ENCODE data around the gene LSP1. TPM values are rescaled to one million over a fixed set of nuclear protein-coding genes. Genes with fewer than 3 reads are reported as not detected.

Gene LSP1
- total RNA-seq, 4 donors from 2014 or later = 12.3 to 69.6 (median 23.2) TPM

GRCh38 chr11:1822648-1823375 lies 30.1 kb upstream of the LSP1 start:
- H3K27me3 ChIP-seq = no peaks in the 10 kb centered on the region
- H3K4me1 ChIP-seq = peaks cover 0 to 18% (median 13%) of the 10 kb centered on the region in 4 donors
- WGBS, 2 donors (ENCODE audit: low coverage in 1 of 2) = 95% methylated on average over 8 of the region's 8 CpGs; no CpG with 5 or more reads in 1 of the 2 donors
- no peak overlapping the region for H3K4me3 ChIP-seq
- no peaks in the 10 kb centered on the region for H3K36me3 ChIP-seq
- in situ Hi-C loops (cut with MboI; ENCODE audit: low pct_ligation_motif_present in 1 of 4, low pct_unique_long_range_greater_than_20kb in 1 of 4, low sequenced_read_pairs in 3 of 4) = loop anchor here in 1 of 4 donors (25.0 kb wide), 1 partner anchor 111 kb away; no protein-coding TSS in a partner anchor
- TF ChIP-seq POLR2AphosphoS5 (IDR thresholded peaks at IDR 0.05) = no peak
- TF ChIP-seq EP300 (IDR thresholded peaks at IDR 0.05; ENCODE audit: low read depth) = no peak
- TF ChIP-seq POLR2A (IDR thresholded peaks at IDR 0.05) = no peak
- no peak for TF ChIP-seq CTCF (IDR thresholded peaks at IDR 0.05)
- intact Hi-C loops (cut with DNase I; ENCODE audit: low total_unique reads) = no loop called here
- DNase-seq = no peak
- no peaks in the 10 kb centered on the region for H3K9me3 ChIP-seq
- H3K27ac ChIP-seq = no peak overlapping the region

- in situ Hi-C loops (cut with MboI; ENCODE audit: low pct_ligation_motif_present in 1 of 4, low pct_unique_long_range_greater_than_20kb in 1 of 4, low sequenced_read_pairs in 3 of 4) = loop anchor here in 1 of 4 donors (25.0 kb wide), 1 partner anchor 111 kb away; no protein-coding TSS in a partner anchor
Observed at GRCh38 chr11:1823376-1824220, 29.3 kb upstream of the LSP1 start.

GRCh38 chr11:1824221-1825038 lies 28.5 kb upstream of the LSP1 start:
- H3K27me3 ChIP-seq = no peaks in the 10 kb centered on the region
- 87% methylated on average over 23 of the region's 23 CpGs; no CpG with 5 or more reads in 1 of the 2 donors for WGBS, 2 donors (ENCODE audit: low coverage in 1 of 2)
- TF ChIP-seq POLR2A (IDR thresholded peaks at IDR 0.05) = no peak
- TF ChIP-seq CTCF (IDR thresholded peaks at IDR 0.05) = no peak
- TF ChIP-seq POLR2AphosphoS5 (IDR thresholded peaks at IDR 0.05) = no peak
- TF ChIP-seq EP300 (IDR thresholded peaks at IDR 0.05; ENCODE audit: low read depth) = no peak
- intact Hi-C loops (cut with DNase I; ENCODE audit: low total_unique reads) (no loop called here), in situ Hi-C loops (cut with MboI; ENCODE audit: low pct_ligation_motif_present in 1 of 4, low pct_unique_long_range_greater_than_20kb in 1 of 4, low sequenced_read_pairs in 3 of 4) (loop anchor here in 1 of 4 donors (25.0 kb wide), 1 partner anchor 112 kb away; no protein-coding TSS in a partner anchor)
- no peaks in the 10 kb centered on the region for H3K36me3 ChIP-seq
- H3K9me3 ChIP-seq = no peaks in the 10 kb centered on the region
- no peak for DNase-seq
- H3K27ac ChIP-seq = no peak overlapping the region
- peaks cover 0 to 18% (median 13%) of the 10 kb centered on the region in 4 donors for H3K4me1 ChIP-seq
- no peak overlapping the region for H3K4me3 ChIP-seq

More at GRCh38 chr11:1823376-1824220, 29.3 kb upstream of the LSP1 start:
- Histone ChIP-seq H3K9me3 (no peaks in the 10 kb centered on the region), H3K4me3 (no peak overlapping the region), H3K36me3 (no peaks in the 10 kb centered on the region), H3K27me3 (no peaks in the 10 kb centered on the region), H3K27ac (no peak overlapping the region), H3K4me1 (peaks cover 0 to 18% (median 13%) of the 10 kb centered on the region in 4 donors)
- intact Hi-C loops (cut with DNase I; ENCODE audit: low total_unique reads) = no loop called here
- no peak for DNase-seq
- 93% methylated on average over 19 of the region's 19 CpGs; no CpG with 5 or more reads in 1 of the 2 donors for WGBS, 2 donors (ENCODE audit: low coverage in 1 of 2)
- no peak for TF ChIP-seq POLR2AphosphoS5 (IDR thresholded peaks at IDR 0.05)
- TF ChIP-seq POLR2A (IDR thresholded peaks at IDR 0.05) = no peak
- TF ChIP-seq CTCF (IDR thresholded peaks at IDR 0.05) = no peak

Data from transverse colon (tissue), 4 donors.